Natural killer cell treated with Interleukin-12 subunit alpha and Interleukin-12 subunit beta and Interleukin-15 and Interleukin-18, amount 100 ng/mL, for 72 hours (primary cell): ENCODE measurements around the gene IL12A. TPM values are rescaled to one million over a fixed set of nuclear protein-coding genes. Genes with fewer than 3 reads are reported as not detected.

Experiments used
- ATAC-seq, 2 donors: fragments of 150-1000 bp; cut with Tn5 transposase in 1 of 2; sonication (Bioruptor Pico), chemical (Tn5 transposase) in 1 of 2; 2 replicates each; pipeline ENCODE4 v1.10.0; 2021
- DNase-seq: peaks from one replicate; pipeline ENCODE4 v3.0.0; 2022; ENCODE audit warnings: low spot score
- H3K27ac Mint-ChIP-seq, 2 donors: 1 replicate in 1 of 2; 2 replicates in 1 of 2; pipeline ENCODE4 v1.8.0; 2022; ENCODE audit warnings: mixed read lengths in 2 of 2, mild to moderate bottlenecking in 1 of 2, moderate library complexity in 1 of 2
- H3K27me3 Mint-ChIP-seq, 2 donors: 1 replicate in 1 of 2; 2 replicates in 1 of 2; pipeline ENCODE4 v1.8.0; 2022; ENCODE audit warnings: mixed read lengths in 2 of 2
- H3K36me3 Mint-ChIP-seq: one replicate; pipeline ENCODE4 v1.8.0; 2022; ENCODE audit warnings: mixed read lengths
- H3K4me1 Mint-ChIP-seq, 2 donors: 1 replicate in 1 of 2; 2 replicates in 1 of 2; pipeline ENCODE4 v1.8.0; 2022; ENCODE audit warnings: low read depth in 2 of 2, mixed read lengths in 2 of 2, mild to moderate bottlenecking in 1 of 2
- H3K4me3 Mint-ChIP-seq: one replicate; pipeline ENCODE4 v1.8.0; 2022; ENCODE audit warnings: mixed read lengths
- H3K9me3 Mint-ChIP-seq: 2 replicates; pipeline ENCODE4 v1.8.0; 2022; ENCODE audit warnings: mixed read lengths
- total RNA-seq, 2 donors: library from RNA; stranded (reverse); gene quantifications; one replicate each; pipeline ENCODE4 v1.2.3, GENCODE V29; 2022

The IL12A gene
- total RNA-seq, 2 donors from 2014 or later = 0.31 to 1.5 TPM

DNA sequence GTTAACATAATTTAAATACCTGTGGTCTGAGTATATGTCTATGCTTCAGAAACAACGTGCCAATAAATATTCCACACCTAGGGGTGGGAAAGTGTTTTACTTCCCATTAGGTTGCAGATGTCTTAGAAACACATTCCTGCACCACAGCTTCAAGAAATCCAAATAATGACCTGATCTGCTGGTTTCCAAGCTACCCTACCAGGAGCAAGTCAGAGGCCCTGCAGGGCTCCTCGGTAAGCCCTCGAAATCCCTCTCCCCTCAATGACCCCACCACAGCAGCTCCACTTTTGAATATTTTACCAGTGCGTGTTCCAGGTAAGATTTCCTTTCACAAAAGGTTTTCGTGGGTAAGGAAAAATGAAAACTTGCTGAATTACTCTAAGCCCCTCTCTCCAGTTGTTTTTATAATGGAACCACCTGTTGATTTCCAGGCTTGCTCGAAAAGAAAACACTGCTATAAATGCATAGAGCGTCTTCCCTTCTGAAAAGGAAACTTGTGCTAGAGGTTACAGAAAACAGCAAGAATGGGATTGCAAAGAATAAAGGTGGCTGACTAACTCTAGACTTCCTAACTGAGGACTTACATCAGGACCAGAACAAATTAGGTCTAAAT lies 12.6 kb downstream of the IL12A start:
- DNase-seq (no peak), ATAC-seq (no peak)
- no peaks in the 10 kb centered on the region for H3K9me3 Mint-ChIP-seq
- H3K4me3 Mint-ChIP-seq = no peak overlapping the region
- peaks cover 0 to 2% of the 10 kb centered on the region in 2 donors for H3K4me1 Mint-ChIP-seq
- H3K27me3 Mint-ChIP-seq = peaks cover 0 to 2% of the 10 kb centered on the region in 2 donors
- no peaks in the 10 kb centered on the region for H3K36me3 Mint-ChIP-seq
- H3K27ac Mint-ChIP-seq = no peak overlapping the region

DNA sequence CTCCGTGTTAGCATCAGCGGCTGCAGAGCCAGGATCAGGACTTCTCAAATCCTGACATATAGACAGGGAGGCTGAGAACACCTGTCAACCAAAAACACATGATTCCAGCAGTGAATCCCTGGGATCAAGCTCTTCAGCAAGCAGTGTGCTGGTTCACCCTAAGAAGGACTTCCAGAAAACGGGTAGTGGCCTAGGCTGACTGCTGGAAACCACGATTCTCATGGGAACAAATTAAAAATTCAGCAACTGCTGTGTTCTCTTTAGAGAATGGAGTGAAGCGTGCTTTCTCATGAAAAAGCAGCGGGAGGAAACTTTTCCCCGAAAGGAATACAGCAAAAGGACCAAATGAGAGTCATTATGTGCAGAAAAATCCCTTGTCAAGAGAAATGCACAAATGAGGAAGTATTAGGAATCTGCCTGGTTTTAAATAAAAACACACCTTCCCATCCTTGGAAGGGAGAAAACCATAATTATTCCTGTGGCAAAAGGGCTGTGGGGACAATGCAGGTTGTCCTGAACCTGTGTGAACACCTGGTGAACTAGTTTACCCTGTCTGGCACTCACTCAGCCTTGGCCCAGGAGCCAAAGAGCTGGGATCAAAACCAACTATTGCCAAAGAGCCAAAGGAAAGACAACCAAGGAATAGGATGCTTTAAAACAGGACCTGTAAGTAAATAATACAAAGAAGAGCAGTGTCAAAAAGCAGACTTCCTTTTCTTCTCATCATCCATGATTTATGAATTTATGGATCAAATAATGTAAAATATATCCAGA lies 13.4 kb downstream of the IL12A start:
- Mint-ChIP-seq H3K36me3 (no peaks in the 10 kb centered on the region), H3K9me3 (no peaks in the 10 kb centered on the region), H3K4me1 (peaks cover 0 to 4% of the 10 kb centered on the region in 2 donors), H3K4me3 (no peak overlapping the region), H3K27me3 (peaks cover 0 to 2% of the 10 kb centered on the region in 2 donors), H3K27ac (no peak overlapping the region)
- ATAC-seq = no peak
- no peak for DNase-seq

DNA sequence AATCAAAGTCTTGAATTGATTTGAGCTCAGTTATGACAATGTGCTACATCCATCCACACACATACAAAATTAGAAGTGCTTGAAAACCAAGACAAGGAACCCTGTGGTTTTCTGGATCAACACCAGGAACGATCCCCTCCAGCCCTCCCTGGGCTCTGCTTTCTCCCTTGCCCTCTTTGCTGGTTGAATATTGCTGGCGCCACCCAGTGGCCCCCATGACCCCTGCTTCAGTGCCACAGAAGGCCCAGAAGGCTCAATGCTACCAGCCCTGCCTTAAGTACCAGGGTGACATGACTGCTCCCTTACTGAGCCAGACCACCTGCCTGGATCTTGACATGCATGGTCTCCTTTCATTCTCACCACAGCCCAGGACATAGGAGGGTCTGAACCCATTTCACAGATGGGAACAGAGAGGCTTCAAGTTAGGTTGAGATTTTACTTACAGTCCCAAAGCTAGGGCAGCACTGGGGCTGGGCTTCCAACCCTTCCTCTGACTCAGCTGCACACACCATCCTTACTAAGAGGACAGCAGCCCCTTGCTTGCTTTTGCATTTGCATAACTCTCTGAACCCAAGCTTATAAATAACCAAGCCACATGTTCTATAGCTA lies 15.0 kb downstream of the IL12A start:
- Mint-ChIP-seq H3K4me3 (no peak overlapping the region), H3K9me3 (no peaks in the 10 kb centered on the region), H3K27me3 (peaks cover 0 to 2% of the 10 kb centered on the region in 2 donors), H3K36me3 (no peaks in the 10 kb centered on the region), H3K4me1 (peaks cover 0 to 4% of the 10 kb centered on the region in 2 donors), H3K27ac (no peak overlapping the region)
- DNase-seq = no peak
- ATAC-seq = peak; percentile 73 to 79

DNA sequence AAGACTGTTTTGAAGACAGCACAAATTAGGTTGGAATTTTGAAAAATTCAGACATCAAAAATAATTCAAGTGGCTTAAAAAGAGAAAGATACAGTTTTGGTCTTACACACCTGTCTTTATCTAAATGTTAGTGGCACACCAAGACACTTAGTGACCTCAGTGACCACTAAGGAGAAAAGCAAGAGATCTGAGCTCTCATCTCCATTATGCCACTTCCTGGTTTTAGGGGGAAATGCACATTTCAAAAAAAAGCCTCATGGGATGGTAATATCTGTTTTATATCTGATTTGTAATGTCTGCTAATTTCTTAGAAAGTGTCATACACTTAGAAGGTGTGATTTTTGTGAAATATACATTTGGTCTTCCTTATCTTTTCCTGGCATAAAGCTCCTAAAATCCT lies 16.4 kb downstream of the IL12A start:
- Mint-ChIP-seq H3K9me3 (no peaks in the 10 kb centered on the region), H3K36me3 (no peaks in the 10 kb centered on the region), H3K4me3 (no peak overlapping the region), H3K27ac (no peak overlapping the region), H3K27me3 (peaks cover 0 to 2% of the 10 kb centered on the region in 2 donors), H3K4me1 (peaks cover 0 to 4% of the 10 kb centered on the region in 2 donors)
- no peak for ATAC-seq
- no peak for DNase-seq

DNA sequence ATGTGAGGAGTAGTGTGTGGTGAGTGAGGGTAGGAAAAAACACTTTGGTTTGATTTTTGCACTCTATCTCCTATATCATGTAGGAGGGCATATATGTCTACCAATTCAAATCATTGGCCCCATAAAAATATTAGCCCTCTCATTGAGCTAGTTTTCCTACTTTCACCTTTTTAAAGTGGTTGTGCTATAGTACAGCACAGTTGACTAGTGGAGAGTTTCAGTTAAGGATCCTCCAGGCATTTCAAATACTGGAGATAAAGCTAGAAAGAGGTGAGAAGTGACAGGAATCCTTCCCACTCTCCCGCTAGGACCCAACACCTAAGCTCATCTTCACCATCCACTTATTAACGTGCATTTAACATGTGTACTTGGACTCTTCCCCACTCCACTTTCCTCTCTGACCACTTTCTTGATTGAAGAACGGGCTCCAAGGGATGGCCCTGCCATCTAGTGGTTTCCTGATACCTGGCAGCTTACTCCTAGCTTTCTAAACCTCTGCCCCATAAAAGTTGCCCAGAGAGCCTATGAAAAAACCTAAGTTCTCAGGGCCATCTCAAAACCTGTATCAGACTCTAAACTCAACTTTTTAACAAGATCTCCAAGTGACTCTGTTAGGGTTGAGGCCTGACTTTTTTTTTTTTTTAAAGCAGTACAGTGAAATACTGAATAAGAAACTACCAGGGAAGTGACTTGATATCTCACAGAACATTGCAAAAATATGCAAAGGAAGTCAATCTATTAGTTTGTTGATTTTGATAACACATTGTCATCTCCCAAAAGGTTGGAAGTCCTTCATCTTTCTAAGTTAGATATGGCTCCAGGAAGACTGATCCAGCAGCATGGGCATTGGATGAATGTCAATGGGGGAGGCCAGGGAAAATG lies 17.9 kb downstream of the IL12A start:
- Mint-ChIP-seq H3K27me3 (no peaks in the 10 kb centered on the region), H3K4me3 (no peak overlapping the region), H3K9me3 (no peaks in the 10 kb centered on the region), H3K27ac (no peak overlapping the region), H3K4me1 (peaks cover 0 to 4% of the 10 kb centered on the region in 2 donors), H3K36me3 (no peaks in the 10 kb centered on the region)
- no peak for ATAC-seq
- no peak for DNase-seq

DNA sequence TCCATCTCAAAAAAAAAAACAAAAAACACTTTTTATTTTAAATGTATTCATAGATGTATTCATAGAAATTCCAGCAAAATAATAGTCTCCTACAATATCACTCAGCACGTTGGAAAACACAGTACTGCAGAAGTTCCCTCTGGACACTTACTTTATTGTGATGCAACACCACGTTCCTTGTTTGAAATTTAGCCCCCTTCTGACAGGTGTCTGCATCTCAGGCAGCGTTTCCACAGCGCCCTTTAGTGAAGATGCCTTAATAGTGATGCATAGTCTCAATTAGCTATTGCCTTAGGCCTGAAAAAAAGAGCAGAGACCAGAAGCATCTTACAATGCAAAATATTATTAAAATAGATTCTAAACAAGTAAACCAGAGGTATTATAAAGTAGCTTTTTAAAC lies 20.3 kb downstream of the IL12A start:
- ATAC-seq (no peak), DNase-seq (no peak)
- Mint-ChIP-seq H3K27ac (no peak overlapping the region), H3K9me3 (no peaks in the 10 kb centered on the region), H3K36me3 (no peaks in the 10 kb centered on the region), H3K4me1 (peaks cover 4 to 11% of the 10 kb centered on the region in 2 donors), H3K27me3 (no peaks in the 10 kb centered on the region), H3K4me3 (no peak overlapping the region)

DNA sequence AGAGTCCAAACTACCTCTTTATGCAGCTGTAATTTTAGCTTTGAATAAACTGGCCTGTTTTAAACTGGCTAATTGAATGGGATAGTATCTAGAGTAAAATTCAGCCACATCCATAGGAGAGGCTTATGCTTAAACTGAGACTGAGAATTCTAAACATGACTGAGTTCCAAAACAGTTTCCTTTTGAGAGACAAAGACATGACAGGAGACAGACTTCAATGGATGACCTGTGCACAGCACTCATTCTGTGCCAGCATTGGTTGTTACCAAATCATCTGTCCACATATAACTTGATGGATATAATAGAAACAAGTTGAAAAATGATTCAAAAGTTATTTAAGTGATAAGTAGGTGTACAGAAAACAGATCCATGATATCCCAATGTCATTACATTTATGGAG lies 20.9 kb downstream of the IL12A start:
- no peak overlapping the region for H3K27ac Mint-ChIP-seq
- ATAC-seq (no peak), DNase-seq (no peak)
- H3K4me3 Mint-ChIP-seq = no peak overlapping the region
- H3K4me1 Mint-ChIP-seq = peaks cover 4 to 11% of the 10 kb centered on the region in 2 donors
- no peaks in the 10 kb centered on the region for H3K9me3 Mint-ChIP-seq
- H3K36me3 Mint-ChIP-seq = no peaks in the 10 kb centered on the region
- no peaks in the 10 kb centered on the region for H3K27me3 Mint-ChIP-seq

DNA sequence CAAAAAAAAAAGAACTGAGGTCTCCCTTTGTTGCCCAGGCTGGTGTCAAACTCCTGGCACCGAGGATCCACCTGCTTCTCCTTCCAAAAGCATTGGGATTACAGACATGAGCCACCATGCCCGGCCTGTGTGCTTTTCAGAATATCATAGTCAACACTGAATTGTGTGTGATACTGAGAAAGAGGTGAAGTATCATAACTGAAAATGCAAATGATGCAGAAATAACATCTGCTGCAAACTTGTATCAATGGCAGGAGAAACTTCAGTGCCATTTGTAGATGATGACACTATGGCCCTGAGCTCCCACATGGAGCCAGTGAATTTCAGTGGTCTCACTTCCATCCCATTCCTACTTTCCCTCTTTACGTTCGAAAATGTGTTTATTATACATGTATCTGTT lies 21.9 kb downstream of the IL12A start:
- ATAC-seq (peak in 1 of 2 donors; percentile 38), DNase-seq (no peak)
- no peaks in the 10 kb centered on the region for H3K36me3 Mint-ChIP-seq
- H3K27me3 Mint-ChIP-seq = no peaks in the 10 kb centered on the region
- H3K27ac Mint-ChIP-seq = no peak overlapping the region
- peaks cover 4 to 11% of the 10 kb centered on the region in 2 donors for H3K4me1 Mint-ChIP-seq
- no peaks in the 10 kb centered on the region for H3K9me3 Mint-ChIP-seq
- H3K4me3 Mint-ChIP-seq = no peak overlapping the region

DNA sequence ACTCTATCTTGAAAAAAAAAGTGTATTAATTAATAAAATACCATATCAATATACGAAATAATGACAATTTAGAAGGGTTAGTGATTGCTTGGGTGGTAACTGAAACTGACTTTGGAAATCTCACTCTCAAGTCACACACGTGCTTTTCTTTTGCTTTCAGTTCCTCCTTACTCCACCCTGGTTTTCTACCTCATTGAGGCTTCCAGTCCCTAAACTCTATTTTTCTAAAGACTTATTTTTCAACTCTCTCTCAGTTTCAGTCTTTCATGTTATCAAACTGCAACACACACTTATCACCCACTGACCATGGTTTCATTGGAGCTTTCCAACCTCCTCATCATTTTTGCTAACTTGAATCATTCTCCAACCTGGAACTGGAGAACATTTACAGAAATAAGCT lies 23.5 kb downstream of the IL12A start:
- no peak for ATAC-seq
- Mint-ChIP-seq H3K27ac (no peak overlapping the region), H3K4me1 (peaks cover 4 to 6% of the 10 kb centered on the region in 2 donors), H3K9me3 (no peaks in the 10 kb centered on the region), H3K27me3 (no peaks in the 10 kb centered on the region), H3K4me3 (no peak overlapping the region), H3K36me3 (no peaks in the 10 kb centered on the region)
- DNase-seq = no peak

DNA sequence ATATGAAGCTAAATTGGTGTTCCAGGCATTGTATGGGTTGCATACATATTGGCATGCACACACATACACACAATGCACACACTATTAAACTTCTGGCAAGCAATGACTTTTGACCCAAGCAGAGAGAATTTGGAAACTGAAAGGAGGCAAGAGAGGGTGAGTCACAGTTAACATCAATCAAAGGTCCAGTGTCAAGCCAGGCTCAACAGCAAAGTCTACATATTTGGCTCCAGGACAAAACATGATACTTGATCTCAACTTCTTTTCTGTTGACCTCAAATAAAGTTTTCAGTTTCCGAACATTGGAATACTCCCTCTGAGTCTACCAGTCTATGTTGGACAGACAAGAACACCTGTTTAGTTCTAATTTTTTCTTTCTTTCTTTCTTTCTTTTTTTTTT lies 28.3 kb downstream of the IL12A start:
- no peaks in the 10 kb centered on the region for H3K9me3 Mint-ChIP-seq
- peaks cover 9 to 18% of the 10 kb centered on the region in 2 donors for H3K27me3 Mint-ChIP-seq
- no peak overlapping the region for H3K27ac Mint-ChIP-seq
- DNase-seq (no peak), ATAC-seq (no peak)
- H3K4me1 Mint-ChIP-seq = peaks cover 4 to 6% of the 10 kb centered on the region in 2 donors
- H3K36me3 Mint-ChIP-seq = no peaks in the 10 kb centered on the region
- H3K4me3 Mint-ChIP-seq = no peak overlapping the region

DNA sequence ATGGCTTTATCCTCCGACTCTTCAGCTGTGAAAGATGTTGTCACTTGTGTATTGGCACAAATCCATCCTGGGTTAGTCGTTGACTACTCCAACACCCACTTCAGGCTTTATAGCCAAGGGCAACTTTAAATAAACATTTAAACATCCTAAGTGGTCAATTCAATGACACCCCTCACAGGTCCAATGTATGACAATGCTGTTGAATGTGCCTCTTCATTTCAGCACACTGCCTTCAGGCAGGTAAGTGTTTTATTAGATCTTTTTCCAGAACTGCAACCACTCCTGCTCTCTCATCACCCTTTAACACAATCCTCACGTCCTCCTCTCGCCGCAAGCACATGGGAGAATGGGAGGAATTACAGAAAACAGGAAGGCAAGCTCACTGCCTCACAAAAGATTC lies 30.3 kb downstream of the IL12A start:
- Mint-ChIP-seq H3K4me3 (no peak overlapping the region), H3K4me1 (no peaks in the 10 kb centered on the region), H3K9me3 (no peaks in the 10 kb centered on the region), H3K27ac (no peak overlapping the region), H3K27me3 (peaks cover 16 to 24% of the 10 kb centered on the region in 2 donors), H3K36me3 (no peaks in the 10 kb centered on the region)
- ATAC-seq (no peak), DNase-seq (no peak)

DNA sequence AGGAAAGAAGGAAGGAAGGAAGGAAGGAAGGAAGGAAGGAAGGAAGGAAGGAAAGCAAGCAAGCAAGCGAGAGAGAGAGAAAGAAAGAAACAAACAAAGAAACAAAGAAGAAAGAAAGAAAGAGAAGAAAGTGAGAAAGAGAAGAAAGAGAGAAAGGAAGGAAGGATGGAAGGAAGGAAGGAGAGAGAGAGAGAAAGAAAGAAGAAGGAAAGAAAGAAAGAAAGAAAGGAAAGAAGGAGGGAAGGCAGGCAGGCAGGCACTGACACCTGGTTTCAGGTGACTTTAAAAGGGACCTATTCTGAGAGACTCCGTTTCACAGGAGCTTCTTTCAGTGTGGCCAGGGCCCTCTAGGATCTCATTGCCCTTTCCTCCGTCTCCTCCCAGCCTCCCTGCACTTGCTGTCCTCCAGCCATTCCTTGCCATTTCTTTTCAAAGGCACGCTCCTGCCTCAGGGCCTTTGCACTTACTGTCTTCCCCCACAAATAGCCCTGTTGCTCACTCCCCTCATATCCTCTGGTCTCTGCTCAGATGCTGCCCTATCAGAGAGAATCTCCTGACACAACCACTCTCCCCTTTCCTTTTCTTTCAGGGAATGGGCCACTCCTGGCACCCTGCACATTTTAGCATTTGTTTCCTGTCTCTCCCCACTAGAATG lies 31.5 kb downstream of the IL12A start:
- ATAC-seq (no peak), DNase-seq (no peak)
- H3K4me3 Mint-ChIP-seq = no peak overlapping the region
- no peaks in the 10 kb centered on the region for H3K9me3 Mint-ChIP-seq
- H3K36me3 Mint-ChIP-seq = no peaks in the 10 kb centered on the region
- peaks cover 18 to 24% of the 10 kb centered on the region in 2 donors for H3K27me3 Mint-ChIP-seq
- H3K4me1 Mint-ChIP-seq = no peaks in the 10 kb centered on the region
- no peak overlapping the region for H3K27ac Mint-ChIP-seq

DNA sequence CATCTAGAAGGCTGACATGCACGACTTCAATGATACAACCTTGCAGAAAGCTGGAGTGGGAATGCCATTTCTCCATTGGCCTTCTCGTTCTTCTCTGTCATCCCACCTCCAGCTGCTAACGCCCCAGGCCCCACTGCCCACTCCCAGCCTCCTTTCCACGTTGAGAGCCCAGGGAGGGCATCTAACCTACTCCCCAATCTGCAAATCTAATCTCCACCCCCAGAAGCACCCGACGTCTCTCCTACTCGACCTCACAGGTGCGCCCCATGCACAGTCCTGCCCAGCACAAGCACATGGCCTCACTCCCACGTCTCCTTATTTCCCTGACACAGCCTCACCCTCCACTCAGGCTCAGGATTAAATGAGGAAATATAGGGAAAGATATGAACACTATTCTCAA lies 33.4 kb downstream of the IL12A start:
- Mint-ChIP-seq H3K36me3 (no peaks in the 10 kb centered on the region), H3K4me1 (peaks cover 5 to 6% of the 10 kb centered on the region in 2 donors), H3K4me3 (no peak overlapping the region), H3K9me3 (no peaks in the 10 kb centered on the region), H3K27me3 (peaks cover 18 to 24% of the 10 kb centered on the region in 2 donors), H3K27ac (no peak overlapping the region)
- no peak for DNase-seq
- no peak for ATAC-seq
